Measurements from ENCODE around the gene CPNE5. TPM values are rescaled to one million over a fixed set of nuclear protein-coding genes. Genes with fewer than 3 reads are reported as not detected.

Gene CPNE5
- total RNA-seq, 2 donors from 2014 or later, result 0.85 to 1.6 TPM

- H3K4me3 ChIP-seq, result no peak overlapping the region
- H3K27me3 ChIP-seq (replicated peaks; ENCODE audit: insufficient read depth), result no peaks in the 10 kb centered on the region
- no peaks in the 10 kb centered on the region for H3K4me1 ChIP-seq (ENCODE audit: control insufficient read depth in 1 of 2, low read depth in 2 of 2)
- ATAC-seq (ENCODE audit: insufficient number of reproducible peaks, low FRiP score, low read depth), result no peak
- no peaks in the 10 kb centered on the region for H3K36me3 ChIP-seq
- H3K9me3 ChIP-seq, result no peaks in the 10 kb centered on the region
- no peak overlapping the region for H3K27ac ChIP-seq
- no peak for DNase-seq (ENCODE audit: low spot score)
- no peak for TF ChIP-seq CTCF (IDR thresholded peaks at IDR 0.05)
These were observed 29.1 kb downstream of the CPNE5 start for GRCh38 chr6:36809941-36810803.

- Histone ChIP-seq H3K36me3 (no peaks in the 10 kb centered on the region), H3K4me1 (ENCODE audit: control insufficient read depth in 1 of 2, low read depth in 2 of 2) (no peaks in the 10 kb centered on the region), H3K9me3 (no peaks in the 10 kb centered on the region), H3K4me3 (no peak overlapping the region), H3K27me3 (replicated peaks; ENCODE audit: insufficient read depth) (no peaks in the 10 kb centered on the region), H3K27ac (no peak overlapping the region)
- ATAC-seq (ENCODE audit: insufficient number of reproducible peaks, low FRiP score, low read depth), result no peak
- TF ChIP-seq CTCF (IDR thresholded peaks at IDR 0.05), result no peak
- no peak for DNase-seq (ENCODE audit: low spot score)
These were observed 30.1 kb downstream of the CPNE5 start for GRCh38 chr6:36809156-36809555.

GRCh38 chr6:36808634-36809033 lies 30.6 kb downstream of the CPNE5 start:
- TF ChIP-seq CTCF (IDR thresholded peaks at IDR 0.05), result no peak
- no peaks in the 10 kb centered on the region for H3K27me3 ChIP-seq (replicated peaks; ENCODE audit: insufficient read depth)
- H3K9me3 ChIP-seq, result no peaks in the 10 kb centered on the region
- no peak for ATAC-seq (ENCODE audit: insufficient number of reproducible peaks, low FRiP score, low read depth)
- no peak overlapping the region for H3K27ac ChIP-seq
- no peaks in the 10 kb centered on the region for H3K4me1 ChIP-seq (ENCODE audit: control insufficient read depth in 1 of 2, low read depth in 2 of 2)
- no peak for DNase-seq (ENCODE audit: low spot score)
- H3K36me3 ChIP-seq, result no peaks in the 10 kb centered on the region
- H3K4me3 ChIP-seq, result no peak overlapping the region

- DNase-seq (ENCODE audit: low spot score), result no peak
- no peaks in the 10 kb centered on the region for H3K4me1 ChIP-seq (ENCODE audit: control insufficient read depth in 1 of 2, low read depth in 2 of 2)
- H3K36me3 ChIP-seq, result no peaks in the 10 kb centered on the region
- no peak overlapping the region for H3K27ac ChIP-seq
- H3K9me3 ChIP-seq, result no peaks in the 10 kb centered on the region
- no peaks in the 10 kb centered on the region for H3K27me3 ChIP-seq (replicated peaks; ENCODE audit: insufficient read depth)
- TF ChIP-seq CTCF (IDR thresholded peaks at IDR 0.05), result no peak
- H3K4me3 ChIP-seq, result no peak overlapping the region
- ATAC-seq (ENCODE audit: insufficient number of reproducible peaks, low FRiP score, low read depth), result no peak
These were observed 31.5 kb downstream of the CPNE5 start for GRCh38 chr6:36807750-36808149.

- Histone ChIP-seq H3K4me1 (ENCODE audit: control insufficient read depth in 1 of 2, low read depth in 2 of 2) (no peaks in the 10 kb centered on the region), H3K27me3 (replicated peaks; ENCODE audit: insufficient read depth) (no peaks in the 10 kb centered on the region), H3K27ac (no peak overlapping the region), H3K9me3 (no peaks in the 10 kb centered on the region), H3K36me3 (no peaks in the 10 kb centered on the region), H3K4me3 (no peak overlapping the region)
- DNase-seq (ENCODE audit: low spot score), result no peak
- ATAC-seq (ENCODE audit: insufficient number of reproducible peaks, low FRiP score, low read depth), result no peak
- no peak for TF ChIP-seq CTCF (IDR thresholded peaks at IDR 0.05)
These were observed 32.1 kb downstream of the CPNE5 start for GRCh38 chr6:36807143-36807542.
